Coronary artery (tissue), 2 donors: ENCODE data around the gene TMEM14A.
"Not testable (repeated sequence)": the region's sequence is repeated elsewhere in the genome, so short reads cannot be mapped to it uniquely, and the experiment has no call there.

ENCODE experiments used
- DNase-seq: peaks from one replicate; pipeline ENCODE4 v3.0.0-alpha.2; 2017; ENCODE audit warnings: low spot score
- H3K27ac ChIP-seq, 2 donors: fragments of 200-600 bp; sonication (generic); one replicate each; pipeline ENCODE4 v1.5.1; 2016 to 2019
- H3K4me3 ChIP-seq: fragments of 200-600 bp; sonication (generic); 2 replicates; pipeline ENCODE4 v1.5.1; 2016; ENCODE audit warnings: mild to moderate bottlenecking, moderate library complexity
- TF ChIP-seq, protein P1 (sequence below): fragments of 200-600 bp; sonication (generic); IDR thresholded peaks from one replicate; pipeline ENCODE4 v1.5.1; 2019; ENCODE audit warnings: antibody characterized with exemption

The TMEM14A gene

GRCh38 chr6:52706001-52706400, 35.1 kb downstream of the TMEM14A start:
- no peak for DNase-seq
- H3K4me3 ChIP-seq, result no peak overlapping the region
- H3K27ac ChIP-seq, result no peak overlapping the region
- TF ChIP-seq, protein P1, sequence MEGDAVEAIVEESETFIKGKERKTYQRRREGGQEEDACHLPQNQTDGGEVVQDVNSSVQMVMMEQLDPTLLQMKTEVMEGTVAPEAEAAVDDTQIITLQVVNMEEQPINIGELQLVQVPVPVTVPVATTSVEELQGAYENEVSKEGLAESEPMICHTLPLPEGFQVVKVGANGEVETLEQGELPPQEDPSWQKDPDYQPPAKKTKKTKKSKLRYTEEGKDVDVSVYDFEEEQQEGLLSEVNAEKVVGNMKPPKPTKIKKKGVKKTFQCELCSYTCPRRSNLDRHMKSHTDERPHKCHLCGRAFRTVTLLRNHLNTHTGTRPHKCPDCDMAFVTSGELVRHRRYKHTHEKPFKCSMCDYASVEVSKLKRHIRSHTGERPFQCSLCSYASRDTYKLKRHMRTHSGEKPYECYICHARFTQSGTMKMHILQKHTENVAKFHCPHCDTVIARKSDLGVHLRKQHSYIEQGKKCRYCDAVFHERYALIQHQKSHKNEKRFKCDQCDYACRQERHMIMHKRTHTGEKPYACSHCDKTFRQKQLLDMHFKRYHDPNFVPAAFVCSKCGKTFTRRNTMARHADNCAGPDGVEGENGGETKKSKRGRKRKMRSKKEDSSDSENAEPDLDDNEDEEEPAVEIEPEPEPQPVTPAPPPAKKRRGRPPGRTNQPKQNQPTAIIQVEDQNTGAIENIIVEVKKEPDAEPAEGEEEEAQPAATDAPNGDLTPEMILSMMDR, result no peak

DNA sequence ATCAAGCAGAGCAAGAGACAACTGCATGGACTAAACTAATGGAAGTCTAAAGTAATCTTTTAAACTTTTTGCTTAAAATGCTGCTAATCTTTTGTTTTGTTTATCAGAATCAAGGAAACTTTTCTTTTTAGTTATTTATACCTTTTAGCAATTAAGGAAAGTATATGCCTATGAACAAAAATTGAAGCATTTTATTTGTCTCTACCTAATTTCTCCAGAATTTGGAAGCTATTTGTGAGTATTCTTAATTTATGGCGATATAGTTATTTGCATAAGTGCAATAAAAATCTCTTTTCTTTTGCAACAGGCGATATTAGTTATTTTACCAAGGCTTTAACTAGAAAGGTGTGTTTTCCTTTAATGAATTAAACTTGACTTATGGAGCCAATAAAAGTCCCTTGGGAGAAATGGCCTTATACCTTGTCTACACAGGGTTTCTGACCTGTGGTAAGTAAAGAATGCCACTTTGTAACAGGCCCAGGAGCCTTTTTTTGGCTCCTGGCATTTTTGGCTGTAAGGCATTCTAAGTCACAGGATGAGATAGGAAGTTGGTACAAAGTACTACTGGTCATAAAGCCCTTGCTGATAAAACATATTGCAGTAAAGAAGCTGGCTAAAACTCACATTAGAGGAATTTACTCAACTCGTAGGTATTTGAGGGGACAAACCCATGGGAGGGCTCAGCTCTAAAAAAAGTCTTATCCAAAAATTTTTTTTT, 37.2 kb downstream of the TMEM14A start:
- TF ChIP-seq, protein P1, result no peak
- Histone ChIP-seq H3K27ac (no peak overlapping the region), H3K4me3 (no peak overlapping the region)
- DNase-seq, result no peak

- TF ChIP-seq, protein P1, result no peak
These were observed 41.2 kb downstream of the TMEM14A start for GRCh38 chr6:52712136-52712535.

GRCh38 chr6:52714761-52715160, 43.8 kb downstream of the TMEM14A start:
- DNase-seq, H3K4me3 ChIP-seq, H3K27ac ChIP-seq: not testable (repeated sequence)

More at GRCh38 chr6:52712136-52712535, 41.2 kb downstream of the TMEM14A start:
- no peak overlapping the region for H3K27ac ChIP-seq
- no peak overlapping the region for H3K4me3 ChIP-seq
- DNase-seq, result no peak

DNA sequence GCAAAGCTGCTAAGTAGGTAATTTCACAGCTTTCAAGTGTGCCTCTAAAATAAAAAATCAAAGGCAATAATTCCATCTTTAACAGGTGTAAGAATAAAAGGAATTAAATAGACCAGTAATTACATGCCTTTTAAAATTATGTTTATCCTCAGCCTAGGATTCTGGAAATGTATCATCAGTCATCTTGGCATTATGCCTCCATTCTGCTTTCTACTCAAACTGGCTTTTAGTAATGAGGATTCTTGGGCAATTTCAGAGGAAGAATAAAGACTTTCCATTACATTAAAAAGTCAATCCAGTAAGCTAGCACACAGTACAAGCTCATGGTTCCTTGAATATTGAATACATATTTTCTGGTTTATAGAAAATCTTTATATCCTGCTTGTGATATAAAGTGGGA, 47.6 kb downstream of the TMEM14A start:
- Histone ChIP-seq H3K4me3 (no peak overlapping the region), H3K27ac (no peak overlapping the region)
- TF ChIP-seq, protein P1, result no peak
- DNase-seq, result no peak

GRCh38 chr6:52720321-52720720, 49.4 kb downstream of the TMEM14A start:
- TF ChIP-seq, protein P1, result no peak
- Histone ChIP-seq H3K4me3 (no peak overlapping the region), H3K27ac (no peak overlapping the region)
- no peak for DNase-seq

GRCh38 chr6:52724042-52724405, 53.1 kb downstream of the TMEM14A start:
- TF ChIP-seq, protein P1, result no peak
- Histone ChIP-seq H3K4me3 (no peak overlapping the region), H3K27ac (peak overlapping the region; percentile 80 to 81)
- no peak for DNase-seq
